ENCODE results near the gene NMUR1. TPM values are rescaled to one million over a fixed set of nuclear protein-coding genes. Genes with fewer than 3 reads are reported as not detected.

The NMUR1 gene
- total and polyA plus RNA-seq, 8 donors: 0.38 to 2.1 (median 0.89) TPM

GRCh38 chr2:231497651-231498050 is 32.6 kb downstream of the NMUR1 start:
- no peak for ATAC-seq
- DNase-seq: no peak
- Histone ChIP-seq H3K9me3 (no peaks in the 10 kb centered on the region), H3K4me1 (no peaks in the 10 kb centered on the region), H3K27ac (no peak overlapping the region), H3K36me3 (no peaks in the 10 kb centered on the region), H3K27me3 (no peaks in the 10 kb centered on the region), H3K4me3 (no peak overlapping the region)
- no peak for FAIRE-seq
- TF ChIP-seq, protein P1, sequence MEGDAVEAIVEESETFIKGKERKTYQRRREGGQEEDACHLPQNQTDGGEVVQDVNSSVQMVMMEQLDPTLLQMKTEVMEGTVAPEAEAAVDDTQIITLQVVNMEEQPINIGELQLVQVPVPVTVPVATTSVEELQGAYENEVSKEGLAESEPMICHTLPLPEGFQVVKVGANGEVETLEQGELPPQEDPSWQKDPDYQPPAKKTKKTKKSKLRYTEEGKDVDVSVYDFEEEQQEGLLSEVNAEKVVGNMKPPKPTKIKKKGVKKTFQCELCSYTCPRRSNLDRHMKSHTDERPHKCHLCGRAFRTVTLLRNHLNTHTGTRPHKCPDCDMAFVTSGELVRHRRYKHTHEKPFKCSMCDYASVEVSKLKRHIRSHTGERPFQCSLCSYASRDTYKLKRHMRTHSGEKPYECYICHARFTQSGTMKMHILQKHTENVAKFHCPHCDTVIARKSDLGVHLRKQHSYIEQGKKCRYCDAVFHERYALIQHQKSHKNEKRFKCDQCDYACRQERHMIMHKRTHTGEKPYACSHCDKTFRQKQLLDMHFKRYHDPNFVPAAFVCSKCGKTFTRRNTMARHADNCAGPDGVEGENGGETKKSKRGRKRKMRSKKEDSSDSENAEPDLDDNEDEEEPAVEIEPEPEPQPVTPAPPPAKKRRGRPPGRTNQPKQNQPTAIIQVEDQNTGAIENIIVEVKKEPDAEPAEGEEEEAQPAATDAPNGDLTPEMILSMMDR (IDR thresholded peaks at IDR 0.05): no peak
- WGBS, 2 donors: 90% methylated on average over 1 of the region's 1 CpG
- intact Hi-C loops (cut with DNase I): no loop called here

- 67 to 81% methylated on average over 3 of the region's 3 CpGs for WGBS, 2 donors
- intact Hi-C loops (cut with DNase I): no loop called here
These were observed 35.6 kb downstream of the NMUR1 start for GRCh38 chr2:231494669-231495068.

DNA sequence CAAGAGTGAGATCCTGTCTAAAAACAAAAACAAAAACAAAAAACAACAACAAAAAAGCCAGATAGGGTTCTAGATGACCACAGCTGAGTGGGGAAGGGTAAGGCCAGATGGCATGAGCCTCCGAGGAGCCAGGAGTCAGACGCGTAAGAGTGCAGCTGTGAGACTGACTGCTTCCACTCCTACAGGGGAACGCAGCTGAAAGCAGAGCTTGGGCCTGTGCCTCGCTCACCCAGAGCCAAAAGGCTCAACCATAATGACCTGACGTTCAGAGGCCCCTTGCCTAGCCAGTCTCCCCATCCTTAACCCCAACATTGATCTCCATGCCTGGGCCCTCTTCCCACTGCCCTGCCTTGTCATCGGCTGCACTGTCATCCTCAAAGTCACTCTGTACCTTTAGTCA is 39.4 kb downstream of the NMUR1 start:
- no peak overlapping the region for H3K27ac ChIP-seq
- H3K27me3 ChIP-seq: no peaks in the 10 kb centered on the region
- no peaks in the 10 kb centered on the region for H3K36me3 ChIP-seq
- no peaks in the 10 kb centered on the region for H3K9me3 ChIP-seq
- ATAC-seq: no peak
- FAIRE-seq: no peak
- no peak overlapping the region for H3K4me3 ChIP-seq
- WGBS, 2 donors: 94 to 95% methylated on average over 7 of the region's 7 CpGs
- no peak for DNase-seq
- no peaks in the 10 kb centered on the region for H3K4me1 ChIP-seq
- TF ChIP-seq, protein P1 (IDR thresholded peaks at IDR 0.05): no peak
- intact Hi-C loops (cut with DNase I): no loop called here

More at GRCh38 chr2:231494669-231495068, 35.6 kb downstream of the NMUR1 start:
- no peak for DNase-seq
- ATAC-seq: no peak
- Histone ChIP-seq H3K9me3 (no peaks in the 10 kb centered on the region), H3K4me1 (no peaks in the 10 kb centered on the region), H3K27ac (no peak overlapping the region), H3K4me3 (no peak overlapping the region), H3K36me3 (no peaks in the 10 kb centered on the region), H3K27me3 (no peaks in the 10 kb centered on the region)
- FAIRE-seq: no peak
- TF ChIP-seq, protein P1 (IDR thresholded peaks at IDR 0.05): no peak

GRCh38 chr2:231489990-231490389 is 40.3 kb downstream of the NMUR1 start:
- intact Hi-C loops (cut with DNase I): no loop called here
- TF ChIP-seq, protein P1 (IDR thresholded peaks at IDR 0.05): no peak

GRCh38 chr2:231488331-231488730 is 41.9 kb downstream of the NMUR1 start:
- Histone ChIP-seq H3K4me1 (no peaks in the 10 kb centered on the region), H3K9me3 (no peaks in the 10 kb centered on the region), H3K27me3 (no peaks in the 10 kb centered on the region), H3K36me3 (no peaks in the 10 kb centered on the region), H3K27ac (no peak overlapping the region), H3K4me3 (no peak overlapping the region)
- TF ChIP-seq, protein P1 (IDR thresholded peaks at IDR 0.05): no peak
- FAIRE-seq (no peak), DNase-seq (no peak), ATAC-seq (no peak)
- 80 to 82% methylated on average over 5 of the region's 5 CpGs for whole genome bisulfite sequencing, 2 donors
- intact Hi-C loops (cut with DNase I): no loop called here

More at GRCh38 chr2:231489990-231490389, 40.3 kb downstream of the NMUR1 start:
- ATAC-seq (no peak), DNase-seq (peak in 1 of 6 donors; percentile 30), FAIRE-seq (no peak)
- Histone ChIP-seq H3K4me1 (no peaks in the 10 kb centered on the region), H3K27ac (no peak overlapping the region), H3K36me3 (no peaks in the 10 kb centered on the region), H3K27me3 (no peaks in the 10 kb centered on the region), H3K9me3 (no peaks in the 10 kb centered on the region), H3K4me3 (no peak overlapping the region)
- 90 to 91% methylated on average over 13 to 14 of the region's 14 CpGs for WGBS, 2 donors
